ENCODE data around the gene PIM2. TPM values are rescaled to one million over a fixed set of nuclear protein-coding genes. Genes with fewer than 3 reads are reported as not detected.

PIM2 gene
- total RNA-seq, 1 experiment from 2014 or later, result 33.8 TPM

Small RNA genes within 50 kb of the gene (small RNA-seq; reads per million reads assigned to genes)
- 0.16 reads per million for gene RNU6-722P

Other genes with a start within 250 kb of the PIM2 start
- gene WAS, start 235.2 kb downstream of the PIM2 start, total RNA-seq (2014; rRNA removed; shearing (Covaris generic); ENCODE audit: low replicate concordance), result 63.4 and 83.6 TPM in 2 replicates
- gene SUV39H1, start 222.3 kb downstream of the PIM2 start, total RNA-seq (2014; rRNA removed; shearing (Covaris generic); ENCODE audit: low replicate concordance), result 9.5 and 12.2 TPM in 2 replicates
- not detected in 2 replicates for gene GLOD5, start 157.3 kb downstream of the PIM2 start, total RNA-seq (2014; rRNA removed; shearing (Covaris generic); ENCODE audit: low replicate concordance)
- gene GATA1, start 132.4 kb downstream of the PIM2 start, total RNA-seq (2014; rRNA removed; shearing (Covaris generic); ENCODE audit: low replicate concordance), result not detected in 2 replicates
- 25.1 and 38.7 TPM in 2 replicates for gene HDAC6, start 117.0 kb downstream of the PIM2 start, total RNA-seq (2014; rRNA removed; shearing (Covaris generic); ENCODE audit: low replicate concordance)
- gene ERAS, start 92.5 kb downstream of the PIM2 start, total RNA-seq (2014; rRNA removed; shearing (Covaris generic); ENCODE audit: low replicate concordance), result not detected in 2 replicates
- gene PCSK1N, start 83.4 kb downstream of the PIM2 start, total RNA-seq (2014; rRNA removed; shearing (Covaris generic); ENCODE audit: low replicate concordance), result not detected in 2 replicates
- 84.5 and 108 TPM in 2 replicates for gene TIMM17B, start 21.3 kb downstream of the PIM2 start, total RNA-seq (2014; rRNA removed; shearing (Covaris generic); ENCODE audit: low replicate concordance)
- 40.3 and 78.0 TPM in 2 replicates for gene PQBP1, start 21.1 kb downstream of the PIM2 start, total RNA-seq (2014; rRNA removed; shearing (Covaris generic); ENCODE audit: low replicate concordance)
- gene SLC35A2, start 7.4 kb downstream of the PIM2 start, total RNA-seq (2014; rRNA removed; shearing (Covaris generic); ENCODE audit: low replicate concordance), result 12.7 and 15.1 TPM in 2 replicates
- gene OTUD5, start 38.6 kb upstream of the PIM2 start, total RNA-seq (2014; rRNA removed; shearing (Covaris generic); ENCODE audit: low replicate concordance), result 36.2 and 57.4 TPM in 2 replicates
- 2.2 and 2.6 TPM in 2 replicates for gene KCND1, start 52.8 kb upstream of the PIM2 start, total RNA-seq (2014; rRNA removed; shearing (Covaris generic); ENCODE audit: low replicate concordance)
- 18.0 and 37.6 TPM in 2 replicates for gene GRIPAP1, start 83.2 kb upstream of the PIM2 start, total RNA-seq (2014; rRNA removed; shearing (Covaris generic); ENCODE audit: low replicate concordance)
- 4.4 and 11.8 TPM in 2 replicates for gene TFE3, start 124.3 kb upstream of the PIM2 start, total RNA-seq (2014; rRNA removed; shearing (Covaris generic); ENCODE audit: low replicate concordance)
- not detected in 2 replicates for gene CCDC120, start 140.0 kb upstream of the PIM2 start, total RNA-seq (2014; rRNA removed; shearing (Covaris generic); ENCODE audit: low replicate concordance)
- 0.34 and 2.5 TPM in 2 replicates for gene PRAF2, start 155.0 kb upstream of the PIM2 start, total RNA-seq (2014; rRNA removed; shearing (Covaris generic); ENCODE audit: low replicate concordance)
- gene WDR45, start 160.9 kb upstream of the PIM2 start, total RNA-seq (2014; rRNA removed; shearing (Covaris generic); ENCODE audit: low replicate concordance), result 80.3 and 115 TPM in 2 replicates
- gene GPKOW, start 204.7 kb upstream of the PIM2 start, total RNA-seq (2014; rRNA removed; shearing (Covaris generic); ENCODE audit: low replicate concordance), result 8.2 and 20.7 TPM in 2 replicates
- gene MAGIX, start 243.7 kb upstream of the PIM2 start, total RNA-seq (2014; rRNA removed; shearing (Covaris generic); ENCODE audit: low replicate concordance), result 1.7 TPM in 1 of 2 replicates, not detected in the other